Body of pancreas (tissue), 4 donors: Measurements from ENCODE around the gene MAJIN. TPM values are rescaled to one million over a fixed set of nuclear protein-coding genes. Genes with fewer than 3 reads are reported as not detected.

ENCODE experiments used
- ATAC-seq: fragments of 150-250 bp; one replicate; pipeline ENCODE4 v1.9.1; 2016
- DNase-seq, 4 donors: peaks; one replicate each; pipeline ENCODE4 v3.0.0-alpha.2; 2019
- H3K27ac ChIP-seq, 4 donors: fragments of 200-600 bp; sonication (generic); 1 replicate in 3 of 4; 2 replicates in 1 of 4; pipeline versions ENCODE4 v1.5.1 to v1.6.1; 2016 to 2019; ENCODE audit warnings: mild to moderate bottlenecking in 1 of 4, mixed read lengths in 1 of 4, moderate library complexity in 1 of 4
- H3K27me3 ChIP-seq, 2 donors: fragments of 200-600 bp; sonication (generic); one replicate each; pipeline ENCODE4 v1.6.0; 2016; ENCODE audit warnings: mild to moderate bottlenecking in 1 of 2
- H3K36me3 ChIP-seq, 2 donors: fragments of 200-600 bp; sonication (generic); replicated peaks in 1 of 2; 2 replicates each; pipeline ENCODE4 v1.5.1; 2016; ENCODE audit warnings: low read depth in 2 of 2; ENCODE audit not compliant: insufficient read depth in 1 of 2
- H3K4me1 ChIP-seq: fragments of 200-600 bp; sonication (generic); one replicate; pipeline ENCODE4 v1.6.0; 2016
- H3K4me3 ChIP-seq, 2 donors: fragments of 200-600 bp; sonication (generic); 1 replicate in 1 of 2; 2 replicates in 1 of 2; pipeline ENCODE4 v1.5.1; 2016 to 2019
- H3K9me3 ChIP-seq, 3 donors: fragments of 200-600 bp; sonication (generic); 1 replicate in 2 of 3; 2 replicates in 1 of 3; pipeline ENCODE4 v1.5.1; 2016
- CTCF ChIP-seq, 7 experiments: fragments of 450-650 bp in 4 of 7; fragments of 200-600 bp in 3 of 7; sonication (generic) in 3 of 7; IDR thresholded peaks; one replicate each; pipeline ENCODE4 v1.5.1; 2016 to 2019; ENCODE audit warnings: antibody characterized with exemption in 7 of 7
- POLR2A ChIP-seq, 3 donors: fragments of 450-650 bp; IDR thresholded peaks; one replicate each; pipeline ENCODE4 v1.6.1; 2016; ENCODE audit warnings: antibody characterized with exemption in 3 of 3, mild to moderate bottlenecking in 2 of 3
- WGBS, 2 donors: methylation state at CpG; one replicate each; pipeline ENCODE4 v1.1.5; 2017; 5-methylcytosine and 5-hydroxymethylcytosine counted together
- intact Hi-C: fragments of 100-400 bp; cut with DNase I; formaldehyde crosslinking; loops from one replicate; pipeline ENCODE4 v1.15.1; 2023
- total RNA-seq, 2 donors: library from RNA; depleted of rRNA; stranded (reverse); fragments of >200 nt; gene quantifications; one replicate each; pipeline ENCODE4 v1.1.0, GENCODE V29; 2016

The MAJIN gene
- total RNA-seq, 2 donors from 2014 or later, result 0.78 TPM; not detected in 1

GRCh38 chr11:64894070-64894811 lies 77.7 kb downstream of the MAJIN start:
- Histone ChIP-seq H3K4me3 (no peak overlapping the region), H3K9me3 (no peaks in the 10 kb centered on the region), H3K4me1 (peaks cover 52% of the 10 kb centered on the region), H3K36me3 (peaks cover 0 to 11% of the 10 kb centered on the region in 2 donors), H3K27me3 (no peaks in the 10 kb centered on the region), H3K27ac (peak overlapping the region; percentile 69 to 91 (median 86))
- ATAC-seq, result peak; percentile 63
- WGBS, 2 donors, result 23 to 34% methylated on average over 13 to 14 of the region's 14 CpGs
- TF ChIP-seq CTCF (IDR thresholded peaks at IDR 0.05) (peak; percentile 65 to 90 (median 83)), POLR2A (IDR thresholded peaks at IDR 0.05) (no peak)
- intact Hi-C loops, result no loop called here
- DNase-seq, result peak; percentile 84 to 89 (median 85)

GRCh38 chr11:64893194-64894069 lies 78.5 kb downstream of the MAJIN start:
- H3K27ac ChIP-seq, result peak overlapping the region; percentile 69 to 91 (median 86)

GRCh38 chr11:64892838-64893193 lies 79.1 kb downstream of the MAJIN start:
- peak overlapping the region; percentile 69 to 91 (median 86) for H3K27ac ChIP-seq
- no peaks in the 10 kb centered on the region for H3K27me3 ChIP-seq
- intact Hi-C loops, result no loop called here
- no peaks in the 10 kb centered on the region for H3K9me3 ChIP-seq
- peak overlapping the region; percentile 14 to 24 for H3K4me3 ChIP-seq
- H3K4me1 ChIP-seq, result peaks cover 66% of the 10 kb centered on the region
- ATAC-seq (peak; percentile 18), DNase-seq (peak in 2 of 4 donors; percentile 35)
- H3K36me3 ChIP-seq, result peaks cover 0 to 4% of the 10 kb centered on the region in 2 donors
- WGBS, 2 donors, result 40 to 48% methylated on average over 3 to 10 of the region's 10 CpGs
- no peak for TF ChIP-seq POLR2A (IDR thresholded peaks at IDR 0.05)
- TF ChIP-seq CTCF (IDR thresholded peaks at IDR 0.05), result no peak

More at GRCh38 chr11:64893194-64894069, 78.5 kb downstream of the MAJIN start:
- DNase-seq (peak; percentile 81 to 91 (median 88)), ATAC-seq (peak; percentile 82)
- Histone ChIP-seq H3K4me1 (peaks cover 60% of the 10 kb centered on the region), H3K36me3 (peaks cover 0 to 10% of the 10 kb centered on the region in 2 donors), H3K4me3 (peak overlapping the region; percentile 14 to 24), H3K27me3 (no peaks in the 10 kb centered on the region), H3K9me3 (no peaks in the 10 kb centered on the region)
- intact Hi-C loops, result no loop called here
- TF ChIP-seq POLR2A (IDR thresholded peaks at IDR 0.05), result peak; percentile 47 to 84 (median 74)
- peak in 5 of 7 experiments; percentile 12 to 66 (median 57) for TF ChIP-seq CTCF (IDR thresholded peaks at IDR 0.05)
- 23 to 25% methylated on average over 8 to 21 of the region's 25 CpGs for WGBS, 2 donors

- no peak for ATAC-seq
- DNase-seq, result peak in 1 of 4 donors; percentile 25
- peaks cover 70% of the 10 kb centered on the region for H3K4me1 ChIP-seq
- no peak for TF ChIP-seq CTCF (IDR thresholded peaks at IDR 0.05)
- TF ChIP-seq POLR2A (IDR thresholded peaks at IDR 0.05), result no peak
- peak overlapping the region; percentile 14 to 24 for H3K4me3 ChIP-seq
- peak overlapping the region; percentile 63 to 91 (median 86) for H3K27ac ChIP-seq
- intact Hi-C loops, result no loop called here
- peaks cover 0 to 2% of the 10 kb centered on the region in 2 donors for H3K36me3 ChIP-seq
- H3K9me3 ChIP-seq, result no peaks in the 10 kb centered on the region
- WGBS, 2 donors, result 30 to 43% methylated on average over 6 to 11 of the region's 11 CpGs
- no peaks in the 10 kb centered on the region for H3K27me3 ChIP-seq
Observed at GRCh38 chr11:64892411-64892831, 79.5 kb downstream of the MAJIN start.
